ENCODE measurements around the gene SMARCC2. TPM values are rescaled to one million over a fixed set of nuclear protein-coding genes. Genes with fewer than 3 reads are reported as not detected.
A peak's percentile ranks its signal among the peaks of the same experiment; 100 is the strongest.

Gene SMARCC2
- total and polyA plus RNA-seq, 2 of the 13 experiments (the other 11 are each of a cell fraction or from before 2014, with no cell fraction given) = 21.3 to 24.1 TPM

DNA sequence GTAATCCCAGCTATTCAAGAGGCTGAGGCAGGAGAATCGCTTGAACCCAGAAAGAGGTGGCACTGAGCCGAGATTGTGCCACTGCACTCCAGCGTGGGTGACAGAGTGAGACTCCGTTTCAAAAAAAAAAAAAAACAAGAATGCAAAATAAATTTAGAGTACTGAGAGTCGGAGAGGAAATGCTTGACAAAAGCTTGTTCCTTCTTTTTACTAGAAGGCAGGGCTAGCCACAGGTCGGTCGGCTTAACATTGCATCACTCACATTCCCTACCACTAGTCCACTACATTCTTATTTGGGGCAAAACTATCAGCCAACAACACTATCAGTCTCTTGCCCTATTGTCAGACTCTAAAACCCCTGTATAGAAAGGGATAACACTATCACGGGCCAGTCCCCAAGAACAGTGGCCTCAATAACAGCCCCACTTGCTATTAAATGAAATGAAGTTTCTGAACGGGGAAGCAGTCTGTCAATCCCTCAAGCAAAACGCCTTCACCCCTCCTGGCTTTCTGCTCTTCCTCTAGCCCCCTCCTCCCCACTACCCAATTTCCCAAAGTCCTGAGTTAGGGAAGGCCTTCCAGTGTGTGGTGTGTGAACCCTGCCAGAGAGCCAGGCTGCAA lies 31.4 kb upstream of the SMARCC2 start:
- Histone ChIP-seq H4K20me1 (ENCODE audit: insufficient read depth, low read length) (no peaks in the 10 kb centered on the region), H3K79me2 (ENCODE audit: insufficient read depth, low read length) (peaks cover 12% of the 10 kb centered on the region), H3K36me3 (replicated peaks in 1 of 2; ENCODE audit: control insufficient read depth in 1 of 2, insufficient read depth in 2 of 2, low read length in 2 of 2) (peaks cover 0 to 5% of the 10 kb centered on the region in 2 experiments; a peak in 2 of 5 replicates), H3K9ac (ENCODE audit: insufficient read depth, low read depth, low read length) (peak overlapping the region; percentile 90), H3K27me3 (ENCODE audit: control insufficient read depth in 1 of 2, insufficient read depth in 2 of 2, low read length in 2 of 2) (no peaks in the 10 kb centered on the region; a peak in 1 of 5 replicates), H3K4me3 (replicated peaks in 1 of 3; ENCODE audit: insufficient read depth in 1 of 3, low read depth in 2 of 3, low read length in 3 of 3) (peak overlapping the region; percentile 91 to 94 (median 91)), H3K27ac (ENCODE audit: extremely low read length, insufficient read depth, low read length) (peak overlapping the region; percentile 89), H3K9me3 (ENCODE audit: low read length) (no peaks in the 10 kb centered on the region), H3K4me1 (ENCODE audit: insufficient read depth, low read length) (peaks cover 36% of the 10 kb centered on the region), H2AFZ (ENCODE audit: low read length) (no peak overlapping the region), H3K4me2 (ENCODE audit: low read depth, low read length) (peak overlapping the region; percentile 95)
- FAIRE-seq (no peak), DNase-seq (ENCODE audit: low spot score) (no peak), ATAC-seq (no peak)
- BruUV-seq (replicated peaks) = no TSS peak
- in situ Hi-C loops (cut with HindIII; ENCODE audit: extremely low pct_ligation_motif_present, low pct_unique_long_range_greater_than_20kb) = loop anchor here (5.0 kb wide), 1 partner anchor 37 kb away; the partner anchor contains the start of gene ANKRD52
- WGBS (ENCODE audit: low lambda C conversion rate) = 18% methylated on average over 10 of the region's 10 CpGs
- intact Hi-C loops (cut with micrococcal nuclease; ENCODE audit: unreplicated experiment) = loop anchor here (2.0 to 5.0 kb wide), 2 partner anchors 14 to 37 kb away; partner anchors contain the start of gene ANKRD52
- POLR2A ChIA-PET = interaction anchor here (1.2 to 3.8 kb wide), 21 partner anchors 11 to 415 kb away, joined by 3 to 96 read pairs (median 10); partner anchors contain the start of genes ANKRD52, CNPY2, COQ10A and CS
- CTCF ChIA-PET (ENCODE audit: low intra/inter-chr PET ratio, low total read pairs) = no interaction called here
- TF ChIP-seq, protein P1, sequence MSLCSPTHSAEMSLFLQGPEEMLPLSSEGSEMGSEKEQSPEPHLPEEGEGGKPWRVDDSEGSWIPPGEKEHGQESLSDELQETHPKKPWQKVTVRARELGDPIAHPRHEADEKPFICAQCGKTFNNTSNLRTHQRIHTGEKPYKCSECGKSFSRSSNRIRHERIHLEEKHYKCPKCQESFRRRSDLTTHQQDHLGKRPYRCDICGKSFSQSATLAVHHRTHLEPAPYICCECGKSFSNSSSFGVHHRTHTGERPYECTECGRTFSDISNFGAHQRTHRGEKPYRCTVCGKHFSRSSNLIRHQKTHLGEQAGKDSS (CRISPR knock-in tag; IDR thresholded peaks at IDR 0.05; ENCODE audit: borderline replicate concordance, low read depth) = no peak
- no peak for TF ChIP-seq ZBTB21 (CRISPR knock-in tag; IDR thresholded peaks at IDR 0.05)
- 0 out of 2 replicates have a peak, but pooled peaks have one; percentile 4 for TF ChIP-seq SNAPC2 (CRISPR knock-in tag; IDR thresholded peaks at IDR 0.05)
- TF ChIP-seq, protein P2, sequence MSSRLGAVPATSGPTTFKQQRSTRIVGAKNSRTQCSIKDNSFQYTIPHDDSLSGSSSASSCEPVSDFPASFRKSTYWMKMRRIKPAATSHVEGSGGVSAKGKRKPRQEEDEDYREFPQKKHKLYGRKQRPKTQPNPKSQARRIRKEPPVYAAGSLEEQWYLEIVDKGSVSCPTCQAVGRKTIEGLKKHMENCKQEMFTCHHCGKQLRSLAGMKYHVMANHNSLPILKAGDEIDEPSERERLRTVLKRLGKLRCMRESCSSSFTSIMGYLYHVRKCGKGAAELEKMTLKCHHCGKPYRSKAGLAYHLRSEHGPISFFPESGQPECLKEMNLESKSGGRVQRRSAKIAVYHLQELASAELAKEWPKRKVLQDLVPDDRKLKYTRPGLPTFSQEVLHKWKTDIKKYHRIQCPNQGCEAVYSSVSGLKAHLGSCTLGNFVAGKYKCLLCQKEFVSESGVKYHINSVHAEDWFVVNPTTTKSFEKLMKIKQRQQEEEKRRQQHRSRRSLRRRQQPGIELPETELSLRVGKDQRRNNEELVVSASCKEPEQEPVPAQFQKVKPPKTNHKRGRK (CRISPR knock-in tag; IDR thresholded peaks at IDR 0.05) = no peak
- TF ChIP-seq, protein P3, sequence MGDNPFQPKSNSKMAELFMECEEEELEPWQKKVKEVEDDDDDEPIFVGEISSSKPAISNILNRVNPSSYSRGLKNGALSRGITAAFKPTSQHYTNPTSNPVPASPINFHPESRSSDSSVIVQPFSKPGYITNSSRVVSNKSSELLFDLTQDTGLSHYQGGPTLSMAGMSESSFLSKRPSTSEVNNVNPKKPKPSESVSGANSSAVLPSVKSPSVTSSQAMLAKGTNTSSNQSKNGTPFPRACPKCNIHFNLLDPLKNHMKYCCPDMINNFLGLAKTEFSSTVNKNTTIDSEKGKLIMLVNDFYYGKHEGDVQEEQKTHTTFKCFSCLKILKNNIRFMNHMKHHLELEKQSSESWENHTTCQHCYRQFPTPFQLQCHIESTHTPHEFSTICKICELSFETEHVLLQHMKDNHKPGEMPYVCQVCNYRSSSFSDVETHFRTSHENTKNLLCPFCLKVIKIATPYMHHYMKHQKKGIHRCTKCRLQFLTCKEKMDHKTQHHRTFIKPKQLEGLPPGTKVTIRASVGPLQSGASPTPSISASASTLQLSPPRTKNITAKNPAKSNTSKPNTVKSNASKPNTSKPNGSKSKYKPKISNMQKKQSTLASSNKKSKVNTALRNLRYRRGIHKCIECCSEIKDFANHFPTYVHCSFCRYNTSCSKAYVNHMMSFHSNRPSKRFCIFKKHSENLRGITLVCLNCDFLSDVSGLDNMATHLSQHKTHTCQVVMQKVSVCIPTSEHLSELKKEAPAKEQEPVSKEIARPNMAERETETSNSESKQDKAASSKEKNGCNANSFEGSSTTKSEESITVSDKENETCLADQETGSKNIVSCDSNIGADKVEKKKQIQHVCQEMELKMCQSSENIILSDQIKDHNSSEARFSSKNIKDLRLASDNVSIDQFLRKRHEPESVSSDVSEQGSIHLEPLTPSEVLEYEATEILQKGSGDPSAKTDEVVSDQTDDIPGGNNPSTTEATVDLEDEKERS (CRISPR knock-in tag; IDR thresholded peaks at IDR 0.05) = 0 out of 2 replicates have a peak, but pooled peaks have one; percentile 21
- no peak for TF ChIP-seq SATB2 (CRISPR knock-in tag; IDR thresholded peaks at IDR 0.05)
- no peak for TF ChIP-seq ZNF660 (CRISPR knock-in tag; IDR thresholded peaks at IDR 0.05; ENCODE audit: borderline replicate concordance, low read depth)
- TF ChIP-seq, protein P4, sequence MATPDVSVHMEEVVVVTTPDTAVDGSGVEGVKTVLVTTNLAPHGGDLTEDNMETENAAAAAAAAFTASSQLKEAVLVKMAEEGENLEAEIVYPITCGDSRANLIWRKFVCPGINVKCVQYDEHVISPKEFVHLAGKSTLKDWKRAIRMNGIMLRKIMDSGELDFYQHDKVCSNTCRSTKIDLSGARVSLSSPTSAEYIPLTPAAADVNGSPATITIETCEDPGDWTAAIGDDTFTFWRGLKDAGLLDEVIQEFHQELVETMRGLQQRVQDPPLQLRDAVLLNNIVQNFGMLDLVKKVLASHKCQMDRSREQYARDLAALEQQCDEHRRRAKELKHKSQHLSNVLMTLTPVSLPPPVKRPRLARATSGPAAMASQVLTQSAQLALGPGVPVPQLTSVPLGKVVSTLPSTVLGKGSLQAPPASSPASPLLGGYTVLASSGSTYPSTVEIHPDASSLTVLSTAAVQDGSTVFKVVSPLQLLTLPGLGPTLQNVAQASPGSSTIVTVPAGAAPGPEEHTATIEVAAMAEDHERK (CRISPR knock-in tag; IDR thresholded peaks at IDR 0.05; ENCODE audit: low read depth) = no peak
- TF ChIP-seq PHF20 (CRISPR knock-in tag; IDR thresholded peaks at IDR 0.05) = no peak
- TF ChIP-seq ZFP62 (CRISPR knock-in tag; IDR thresholded peaks at IDR 0.05) = no peak
- TF ChIP-seq SKI (IDR thresholded peaks at IDR 0.05; ENCODE audit: partially characterized antibody) = no peak
- no peak for TF ChIP-seq NAIF1 (CRISPR knock-in tag; IDR thresholded peaks at IDR 0.05; ENCODE audit: borderline replicate concordance)
- TF ChIP-seq TCF12 (IDR thresholded peaks at IDR 0.05) = no peak
- no peak for TF ChIP-seq TCF12 (CRISPR knock-in tag; IDR thresholded peaks at IDR 0.05)
- no peak for TF ChIP-seq GABPA (IDR thresholded peaks at IDR 0.05; ENCODE audit: low read depth, low read length)
- TF ChIP-seq GABPA (CRISPR knock-in tag; IDR thresholded peaks at IDR 0.05; ENCODE audit: low read depth) = no peak
- no peak for TF ChIP-seq MAZ (IDR thresholded peaks at IDR 0.05; ENCODE audit: borderline replicate concordance, low read depth, low read length)
- TF ChIP-seq MAZ (CRISPR knock-in tag; IDR thresholded peaks at IDR 0.05; ENCODE audit: low read depth) = 0 out of 2 replicates have a peak, but pooled peaks have one; percentile 19
